ENCODE results near the gene ARHGEF37.
A peak's percentile ranks its signal among the peaks of the same experiment; 100 is the strongest.
"Not testable (repeated sequence)": the region's sequence is repeated elsewhere in the genome, so short reads cannot be mapped to it uniquely, and the experiment has no call there.

The ARHGEF37 gene

GRCh38 chr5:149572170-149572569 lies 9.1 kb upstream of the ARHGEF37 start:
- DNase-seq, result no peak

GRCh38 chr5:149572576-149573231 lies 8.6 kb upstream of the ARHGEF37 start:
- no peak for DNase-seq

GRCh38 chr5:149575131-149575530 lies 6.2 kb upstream of the ARHGEF37 start:
- no peak for DNase-seq

- no peak for DNase-seq
Measured at GRCh38 chr5:149576021-149576420, 5.3 kb upstream of the ARHGEF37 start.

- no peak for DNase-seq
Measured at GRCh38 chr5:149578896-149579295, 2.4 kb upstream of the ARHGEF37 start.

GRCh38 chr5:149580808-149581191 lies 498 bp upstream of the ARHGEF37 start:
- DNase-seq, result no peak

GRCh38 chr5:149581931-149582768 lies 852 bp downstream of the ARHGEF37 start:
- peak; percentile 36 for DNase-seq

GRCh38 chr5:149583394-149583793 lies 2.1 kb downstream of the ARHGEF37 start:
- DNase-seq, result no peak

GRCh38 chr5:149584121-149584520 lies 2.8 kb downstream of the ARHGEF37 start:
- DNase-seq, result no peak

GRCh38 chr5:149585910-149586309 lies 4.6 kb downstream of the ARHGEF37 start:
- no peak for DNase-seq

- no peak for DNase-seq
Measured at GRCh38 chr5:149586708-149587318, 5.5 kb downstream of the ARHGEF37 start.

GRCh38 chr5:149588936-149589335 lies 7.6 kb downstream of the ARHGEF37 start:
- no peak for DNase-seq

GRCh38 chr5:149593370-149593769 lies 12.1 kb downstream of the ARHGEF37 start:
- DNase-seq, result no peak

- DNase-seq, result no peak
Measured at GRCh38 chr5:149594206-149594895, 13.1 kb downstream of the ARHGEF37 start.

GRCh38 chr5:149595105-149595504 lies 13.8 kb downstream of the ARHGEF37 start:
- DNase-seq, result not testable (repeated sequence)

- DNase-seq, result no peak
Measured at GRCh38 chr5:149596712-149597111, 15.4 kb downstream of the ARHGEF37 start.

- DNase-seq, result no peak
Measured at GRCh38 chr5:149597618-149598017, 16.3 kb downstream of the ARHGEF37 start.

GRCh38 chr5:149598234-149598633 lies 16.9 kb downstream of the ARHGEF37 start:
- DNase-seq, result not testable (repeated sequence)

GRCh38 chr5:149598966-149599365 lies 17.7 kb downstream of the ARHGEF37 start:
- no peak for DNase-seq

- DNase-seq, result no peak
Measured at GRCh38 chr5:149599375-149599774, 18.1 kb downstream of the ARHGEF37 start.

- DNase-seq, result no peak
Measured at GRCh38 chr5:149600932-149601331, 19.6 kb downstream of the ARHGEF37 start.

- no peak for DNase-seq
Measured at GRCh38 chr5:149603210-149603609, 21.9 kb downstream of the ARHGEF37 start.

- no peak for DNase-seq
Measured at GRCh38 chr5:149603920-149604319, 22.6 kb downstream of the ARHGEF37 start.
